ENCODE results near the gene LAPTM4A. TPM values are rescaled to one million over a fixed set of nuclear protein-coding genes. Genes with fewer than 3 reads are reported as not detected.

LAPTM4A gene
- total RNA-seq, 1 experiment from 2014 or later, result 37.2 TPM

GRCh38 chr2:20005067-20005627 lies 46.3 kb downstream of the LAPTM4A start:
- no peaks in the 10 kb centered on the region for H3K9me2 ChIP-seq (replicated peaks; ENCODE audit: insufficient read depth, low read length)
- no peak overlapping the region for H3K9ac ChIP-seq (ENCODE audit: low read length)
- H3K27ac ChIP-seq (ENCODE audit: low read length), result no peak overlapping the region
- H3K9me3 ChIP-seq (ENCODE audit: low read length), result no peaks in the 10 kb centered on the region
- H3K4me3 ChIP-seq (ENCODE audit: low read length), result no peak overlapping the region
- no peaks in the 10 kb centered on the region for H3K27me3 ChIP-seq (ENCODE audit: low read length)
- H3K79me2 ChIP-seq (ENCODE audit: low read length), result no peaks in the 10 kb centered on the region
- DNase-seq, result no peak
- no peaks in the 10 kb centered on the region for H4K20me1 ChIP-seq (ENCODE audit: insufficient read depth, low read depth, low read length)
- no peaks in the 10 kb centered on the region for H3K4me1 ChIP-seq (ENCODE audit: low read length)
- H2AFZ ChIP-seq (ENCODE audit: low read length), result no peak overlapping the region
- no peaks in the 10 kb centered on the region for H3K36me3 ChIP-seq (ENCODE audit: insufficient read depth, low read length)
- H3K4me2 ChIP-seq (ENCODE audit: low read depth, low read length, poor library complexity, severe bottlenecking), result no peak overlapping the region

DNA sequence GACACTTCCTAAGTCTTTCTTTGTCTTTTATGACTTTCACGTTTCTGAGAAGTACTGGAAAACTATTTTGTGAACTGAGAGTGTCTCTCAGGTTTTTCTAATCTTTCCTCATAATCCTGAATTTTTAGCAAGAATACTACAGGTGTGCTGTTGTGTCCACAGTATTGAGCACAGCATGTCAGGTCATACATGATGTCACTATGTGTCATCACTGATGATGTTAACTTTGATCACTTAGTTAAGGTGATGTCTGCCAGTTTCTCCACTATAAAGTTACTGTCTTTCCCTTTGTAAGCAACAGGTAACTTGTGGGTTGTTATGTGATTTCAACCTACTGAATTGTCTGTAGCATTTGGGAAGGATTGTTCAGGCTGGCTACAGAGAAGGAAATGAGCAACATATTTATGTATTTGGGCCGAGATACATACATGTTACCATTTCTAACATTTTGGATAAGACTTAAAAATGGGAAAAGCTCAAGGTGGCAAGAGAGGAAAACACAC lies 50.0 kb downstream of the LAPTM4A start:
- H3K9me3 ChIP-seq (ENCODE audit: low read length), result no peaks in the 10 kb centered on the region
- H3K27ac ChIP-seq (ENCODE audit: low read length), result no peak overlapping the region
- no peak overlapping the region for H3K9ac ChIP-seq (ENCODE audit: low read length)
- no peak overlapping the region for H3K4me2 ChIP-seq (ENCODE audit: low read depth, low read length, poor library complexity, severe bottlenecking)
- H4K20me1 ChIP-seq (ENCODE audit: insufficient read depth, low read depth, low read length), result no peaks in the 10 kb centered on the region
- no peak overlapping the region for H3K4me3 ChIP-seq (ENCODE audit: low read length)
- H3K9me2 ChIP-seq (replicated peaks; ENCODE audit: insufficient read depth, low read length), result no peaks in the 10 kb centered on the region
- H3K27me3 ChIP-seq (ENCODE audit: low read length), result no peaks in the 10 kb centered on the region
- H3K4me1 ChIP-seq (ENCODE audit: low read length), result no peaks in the 10 kb centered on the region
- no peak overlapping the region for H2AFZ ChIP-seq (ENCODE audit: low read length)
- DNase-seq, result no peak
- H3K36me3 ChIP-seq (ENCODE audit: insufficient read depth, low read length), result no peaks in the 10 kb centered on the region
- H3K79me2 ChIP-seq (ENCODE audit: low read length), result no peaks in the 10 kb centered on the region

DNA sequence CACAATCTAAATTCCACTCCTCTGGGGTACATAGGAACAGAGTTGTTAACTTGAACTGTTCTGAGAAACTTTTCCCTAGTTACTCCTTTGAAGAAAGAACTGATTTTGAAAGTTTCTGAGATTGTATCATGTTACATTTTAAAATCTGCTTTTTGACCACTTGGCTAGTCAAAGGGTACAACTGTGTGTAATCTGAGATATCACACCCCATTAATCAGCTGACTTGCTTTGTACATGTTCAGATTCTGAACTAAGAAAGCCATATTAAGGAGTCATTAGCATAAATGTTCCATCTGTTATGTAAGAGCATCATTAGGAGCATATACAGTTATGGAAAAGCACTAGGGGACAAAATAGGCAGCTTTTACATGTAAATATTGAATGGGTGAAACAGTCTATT lies 57.7 kb downstream of the LAPTM4A start:
- Histone ChIP-seq H3K9me2 (replicated peaks; ENCODE audit: insufficient read depth, low read length) (peaks cover 6% of the 10 kb centered on the region; the same call in 1 of the 2 replicates), H3K27ac (ENCODE audit: low read length) (no peak overlapping the region)
- DNase-seq, result no peak

DNA sequence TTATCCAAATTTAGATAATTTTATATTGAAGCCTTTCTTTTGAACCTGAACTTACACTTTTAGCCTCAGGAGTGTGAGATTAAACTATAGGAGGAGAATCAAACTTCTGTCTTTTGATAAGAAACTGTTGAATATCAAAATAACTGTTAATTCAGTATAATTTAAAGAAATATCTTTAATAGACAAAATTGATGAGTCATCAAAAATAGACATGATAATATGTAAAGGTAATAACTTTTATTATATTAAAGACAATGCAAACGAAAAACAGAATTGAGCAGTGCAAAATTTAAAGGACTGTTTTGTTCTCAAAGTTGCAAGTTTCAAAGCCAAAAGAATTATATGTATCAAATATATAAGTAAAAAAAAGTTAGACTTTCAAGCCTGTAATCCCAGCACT lies 59.5 kb downstream of the LAPTM4A start:
- H3K4me3 ChIP-seq (ENCODE audit: low read length), result no peak overlapping the region
- peaks cover 24% of the 10 kb centered on the region for H3K4me1 ChIP-seq (ENCODE audit: low read length)
- no peaks in the 10 kb centered on the region for H4K20me1 ChIP-seq (ENCODE audit: insufficient read depth, low read depth, low read length)
- H3K9me2 ChIP-seq (replicated peaks; ENCODE audit: insufficient read depth, low read length), result peaks cover 6% of the 10 kb centered on the region; the same call in 1 of the 2 replicates
- H3K27ac ChIP-seq (ENCODE audit: low read length), result no peak overlapping the region
- peaks cover 25% of the 10 kb centered on the region for H3K79me2 ChIP-seq (ENCODE audit: low read length)
- H3K36me3 ChIP-seq (ENCODE audit: insufficient read depth, low read length), result no peaks in the 10 kb centered on the region
- H3K9me3 ChIP-seq (ENCODE audit: low read length), result no peaks in the 10 kb centered on the region
- no peaks in the 10 kb centered on the region for H3K27me3 ChIP-seq (ENCODE audit: low read length)
- DNase-seq, result no peak
- no peak overlapping the region for H3K4me2 ChIP-seq (ENCODE audit: low read depth, low read length, poor library complexity, severe bottlenecking)
- no peak overlapping the region for H3K9ac ChIP-seq (ENCODE audit: low read length)
- H2AFZ ChIP-seq (ENCODE audit: low read length), result no peak overlapping the region

More for the DNA sequence above, 57.7 kb downstream of the LAPTM4A start:
- Histone ChIP-seq H3K36me3 (ENCODE audit: insufficient read depth, low read length) (no peaks in the 10 kb centered on the region), H3K9ac (ENCODE audit: low read length) (no peak overlapping the region), H4K20me1 (ENCODE audit: insufficient read depth, low read depth, low read length) (no peaks in the 10 kb centered on the region), H3K4me3 (ENCODE audit: low read length) (no peak overlapping the region), H3K27me3 (ENCODE audit: low read length) (no peaks in the 10 kb centered on the region), H3K4me1 (ENCODE audit: low read length) (peaks cover 14% of the 10 kb centered on the region), H3K4me2 (ENCODE audit: low read depth, low read length, poor library complexity, severe bottlenecking) (no peak overlapping the region), H3K9me3 (ENCODE audit: low read length) (no peaks in the 10 kb centered on the region), H3K79me2 (ENCODE audit: low read length) (peaks cover 12% of the 10 kb centered on the region), H2AFZ (ENCODE audit: low read length) (no peak overlapping the region)

DNA sequence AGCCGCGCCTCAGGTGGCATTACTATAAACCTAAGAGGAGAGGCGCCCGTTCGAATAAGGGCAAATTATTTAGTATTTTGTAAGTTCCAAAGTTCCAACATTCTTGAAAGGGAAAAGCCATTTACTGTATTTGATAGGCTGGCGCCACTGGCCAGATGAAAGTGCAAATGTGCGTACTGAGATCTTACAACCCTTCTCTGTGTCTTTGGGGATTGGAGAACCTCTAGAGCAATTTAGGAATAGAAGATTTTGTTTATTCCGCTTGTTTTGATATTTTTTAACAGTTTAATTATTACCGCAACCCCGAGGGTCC lies 61.1 kb downstream of the LAPTM4A start:
- H3K27ac ChIP-seq (ENCODE audit: low read length), result no peak overlapping the region
- peak overlapping the region; percentile 87 for H3K4me2 ChIP-seq (ENCODE audit: low read depth, low read length, poor library complexity, severe bottlenecking)
- no peak overlapping the region for H3K9ac ChIP-seq (ENCODE audit: low read length)
- peaks cover 6% of the 10 kb centered on the region; the same call in 1 of the 2 replicates for H3K9me2 ChIP-seq (replicated peaks; ENCODE audit: insufficient read depth, low read length)
- H3K36me3 ChIP-seq (ENCODE audit: insufficient read depth, low read length), result no peaks in the 10 kb centered on the region
- peak overlapping the region; percentile 90 for H3K4me3 ChIP-seq (ENCODE audit: low read length)
- DNase-seq, result no peak
- H2AFZ ChIP-seq (ENCODE audit: low read length), result peak overlapping the region; percentile 84
- H3K79me2 ChIP-seq (ENCODE audit: low read length), result peaks cover 25% of the 10 kb centered on the region
- peaks cover 24% of the 10 kb centered on the region for H3K4me1 ChIP-seq (ENCODE audit: low read length)
- H3K27me3 ChIP-seq (ENCODE audit: low read length), result no peaks in the 10 kb centered on the region
- no peaks in the 10 kb centered on the region for H4K20me1 ChIP-seq (ENCODE audit: insufficient read depth, low read depth, low read length)
- H3K9me3 ChIP-seq (ENCODE audit: low read length), result no peaks in the 10 kb centered on the region

DNA sequence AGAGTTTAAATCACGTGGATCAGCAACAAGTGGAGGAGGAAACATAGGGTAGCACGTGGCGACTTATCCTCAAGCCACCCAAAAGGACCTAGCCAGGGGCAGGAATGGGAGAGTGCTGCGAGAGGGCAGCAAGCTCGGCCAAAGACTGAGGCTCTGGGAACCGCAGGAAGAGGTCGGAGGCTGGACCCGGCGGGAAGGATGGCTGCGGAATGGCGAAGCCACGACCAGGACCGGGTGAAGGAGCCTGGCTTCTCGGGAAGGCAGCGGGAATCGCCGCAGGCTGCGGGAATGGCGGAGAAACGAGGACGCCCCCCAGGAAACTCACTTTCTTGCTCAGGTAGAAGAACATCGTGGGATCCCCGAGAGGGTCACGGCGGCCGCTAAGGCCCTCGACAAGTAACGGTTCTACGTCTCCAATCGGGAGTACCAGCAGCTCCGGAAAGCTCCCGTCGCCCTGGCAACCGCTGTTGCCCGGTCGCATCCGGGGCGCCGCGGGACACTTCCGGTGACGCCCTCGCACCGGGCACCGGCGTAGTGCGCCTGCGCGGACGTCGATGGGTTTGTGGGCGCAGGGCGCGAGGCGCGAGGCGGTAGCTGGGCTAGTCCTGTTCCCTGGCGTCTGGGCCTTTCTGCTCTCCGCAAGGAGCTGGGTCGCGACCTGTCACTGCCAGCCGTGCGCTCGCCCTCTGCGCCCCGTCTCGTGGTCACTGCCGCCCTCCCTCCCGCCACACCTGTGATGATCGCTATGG lies 61.6 kb downstream of the LAPTM4A start, which contains the start of gene WDR35:
Gene WDR35 (minus strand): TSS at position 439 of the 749 bp plus-strand sequence. CDS start 90 bp downstream, at position 349.
- peaks cover 25% of the 10 kb centered on the region for H3K79me2 ChIP-seq (ENCODE audit: low read length)
- DNase-seq, result peak; percentile 94
- H3K9me3 ChIP-seq (ENCODE audit: low read length), result no peaks in the 10 kb centered on the region
- H3K36me3 ChIP-seq (ENCODE audit: insufficient read depth, low read length), result no peaks in the 10 kb centered on the region
- H3K27ac ChIP-seq (ENCODE audit: low read length), result no peak within 1 kb of the TSS
- peaks cover 6% of the 10 kb centered on the region; the same call in 1 of the 2 replicates for H3K9me2 ChIP-seq (replicated peaks; ENCODE audit: insufficient read depth, low read length)
- no peaks in the 10 kb centered on the region for H4K20me1 ChIP-seq (ENCODE audit: insufficient read depth, low read depth, low read length)
- H3K4me1 ChIP-seq (ENCODE audit: low read length), result peaks cover 24% of the 10 kb centered on the region
- peak within 1 kb of the TSS; percentile 88 for H3K9ac ChIP-seq (ENCODE audit: low read length)
- H2AFZ ChIP-seq (ENCODE audit: low read length), result peak within 1 kb of the TSS; percentile 84
- H3K4me3 ChIP-seq (ENCODE audit: low read length), result peak within 1 kb of the TSS; percentile 90
- H3K27me3 ChIP-seq (ENCODE audit: low read length), result no peaks in the 10 kb centered on the region
- peak within 1 kb of the TSS; percentile 87 for H3K4me2 ChIP-seq (ENCODE audit: low read depth, low read length, poor library complexity, severe bottlenecking)

- 0 out of 2 replicates have a peak, but pooled peaks cover under 1% of the 10 kb centered on the region for H3K36me3 ChIP-seq (ENCODE audit: insufficient read depth, low read length)
- no peaks in the 10 kb centered on the region for H3K27me3 ChIP-seq (ENCODE audit: low read length)
- peak overlapping the region; percentile 90 for H3K4me3 ChIP-seq (ENCODE audit: low read length)
- H4K20me1 ChIP-seq (ENCODE audit: insufficient read depth, low read depth, low read length), result no peaks in the 10 kb centered on the region
- peaks cover 6% of the 10 kb centered on the region; the same call in 1 of the 2 replicates for H3K9me2 ChIP-seq (replicated peaks; ENCODE audit: insufficient read depth, low read length)
- peak overlapping the region; percentile 88 for H3K9ac ChIP-seq (ENCODE audit: low read length)
- H3K4me2 ChIP-seq (ENCODE audit: low read depth, low read length, poor library complexity, severe bottlenecking), result peak overlapping the region; percentile 87
- no peaks in the 10 kb centered on the region for H3K9me3 ChIP-seq (ENCODE audit: low read length)
- H3K4me1 ChIP-seq (ENCODE audit: low read length), result peaks cover 24% of the 10 kb centered on the region
- H3K27ac ChIP-seq (ENCODE audit: low read length), result no peak overlapping the region
- peak overlapping the region; percentile 84 for H2AFZ ChIP-seq (ENCODE audit: low read length)
- H3K79me2 ChIP-seq (ENCODE audit: low read length), result peaks cover 26% of the 10 kb centered on the region
- no peak for DNase-seq
Measured at GRCh38 chr2:19989342-19989666, 62.1 kb downstream of the LAPTM4A start.

DNA sequence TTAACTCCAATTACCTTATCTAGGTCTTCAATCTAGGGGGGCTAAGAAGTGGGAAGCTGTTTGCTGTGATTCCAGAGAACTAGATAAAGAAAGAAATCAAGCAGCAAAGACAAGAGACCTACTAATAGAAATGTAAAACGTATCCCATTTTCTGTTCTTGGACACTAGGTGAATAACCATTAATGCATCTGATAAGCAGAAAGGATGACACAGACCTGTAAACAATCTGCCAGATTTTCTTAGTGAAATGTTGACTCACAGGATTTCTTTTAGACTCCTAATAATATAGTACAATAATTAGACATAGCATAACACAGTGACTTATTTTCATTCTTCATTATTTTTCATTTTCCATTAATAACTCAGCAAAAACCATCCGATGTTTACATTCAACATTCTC lies 62.8 kb downstream of the LAPTM4A start:
- peak overlapping the region; percentile 88 for H3K9ac ChIP-seq (ENCODE audit: low read length)

More for the DNA sequence above, 62.8 kb downstream of the LAPTM4A start:
- peak overlapping the region; percentile 90 for H3K4me3 ChIP-seq (ENCODE audit: low read length)
- DNase-seq, result no peak
- H4K20me1 ChIP-seq (ENCODE audit: insufficient read depth, low read depth, low read length), result no peaks in the 10 kb centered on the region
- H3K9me3 ChIP-seq (ENCODE audit: low read length), result no peaks in the 10 kb centered on the region
- H3K79me2 ChIP-seq (ENCODE audit: low read length), result peaks cover 28% of the 10 kb centered on the region
- H3K36me3 ChIP-seq (ENCODE audit: insufficient read depth, low read length), result 0 out of 2 replicates have a peak, but pooled peaks cover 3% of the 10 kb centered on the region
- H2AFZ ChIP-seq (ENCODE audit: low read length), result no peak overlapping the region
- peaks cover 6% of the 10 kb centered on the region; the same call in 1 of the 2 replicates for H3K9me2 ChIP-seq (replicated peaks; ENCODE audit: insufficient read depth, low read length)
- peak overlapping the region; percentile 87 for H3K4me2 ChIP-seq (ENCODE audit: low read depth, low read length, poor library complexity, severe bottlenecking)
- H3K27ac ChIP-seq (ENCODE audit: low read length), result peak overlapping the region; percentile 26; the same call in 1 of the 2 replicates
- peaks cover 21% of the 10 kb centered on the region for H3K4me1 ChIP-seq (ENCODE audit: low read length)
- H3K27me3 ChIP-seq (ENCODE audit: low read length), result no peaks in the 10 kb centered on the region

Data from Karpas-422 (cell line).